Lower leg skin (tissue), 3 donors: ENCODE measurements around the gene TNFRSF8.

Source experiments
- CTCF ChIP-seq, 3 donors: fragments of 450-650 bp; IDR thresholded peaks; one replicate each; pipeline ENCODE4 v1.5.1; 2016; ENCODE audit warnings: antibody characterized with exemption in 3 of 3, mild to moderate bottlenecking in 3 of 3, moderate library complexity in 2 of 3
- POLR2A ChIP-seq, 2 donors: fragments of 450-650 bp; IDR thresholded peaks; one replicate each; pipeline ENCODE4 v1.6.1; 2016 to 2017; ENCODE audit warnings: antibody characterized with exemption in 2 of 2, mild to moderate bottlenecking in 1 of 2, moderate library complexity in 1 of 2

- TF ChIP-seq CTCF (IDR thresholded peaks at IDR 0.05) (no peak), POLR2A (IDR thresholded peaks at IDR 0.05) (no peak)
Measured at GRCh38 chr1:12014141-12014991, 48.7 kb upstream of the TNFRSF8 start.
